Measurements from ENCODE around the gene KIF20A. TPM values are rescaled to one million over a fixed set of nuclear protein-coding genes. Genes with fewer than 3 reads are reported as not detected.

KIF20A gene
- total RNA-seq, 1 donor from 2014 or later, result 8.7 TPM

- Mint-ChIP-seq H3K36me3 (ENCODE audit: unreplicated experiment) (no peaks in the 10 kb centered on the region), H3K4me1 (ENCODE audit: low read depth, unreplicated experiment) (no peaks in the 10 kb centered on the region), H3K27ac (ENCODE audit: unreplicated experiment) (no peak overlapping the region), H3K9me3 (ENCODE audit: unreplicated experiment) (no peaks in the 10 kb centered on the region), H3K4me3 (ENCODE audit: unreplicated experiment) (no peak overlapping the region), H3K27me3 (ENCODE audit: unreplicated experiment) (peaks cover 2% of the 10 kb centered on the region)
- no peak for DNase-seq
- no peak for TF ChIP-seq CTCF (IDR thresholded peaks at IDR 0.05; ENCODE audit: partially characterized antibody, unreplicated experiment)
Measured at GRCh38 chr5:138170299-138170698, 8.6 kb upstream of the KIF20A start.

DNA sequence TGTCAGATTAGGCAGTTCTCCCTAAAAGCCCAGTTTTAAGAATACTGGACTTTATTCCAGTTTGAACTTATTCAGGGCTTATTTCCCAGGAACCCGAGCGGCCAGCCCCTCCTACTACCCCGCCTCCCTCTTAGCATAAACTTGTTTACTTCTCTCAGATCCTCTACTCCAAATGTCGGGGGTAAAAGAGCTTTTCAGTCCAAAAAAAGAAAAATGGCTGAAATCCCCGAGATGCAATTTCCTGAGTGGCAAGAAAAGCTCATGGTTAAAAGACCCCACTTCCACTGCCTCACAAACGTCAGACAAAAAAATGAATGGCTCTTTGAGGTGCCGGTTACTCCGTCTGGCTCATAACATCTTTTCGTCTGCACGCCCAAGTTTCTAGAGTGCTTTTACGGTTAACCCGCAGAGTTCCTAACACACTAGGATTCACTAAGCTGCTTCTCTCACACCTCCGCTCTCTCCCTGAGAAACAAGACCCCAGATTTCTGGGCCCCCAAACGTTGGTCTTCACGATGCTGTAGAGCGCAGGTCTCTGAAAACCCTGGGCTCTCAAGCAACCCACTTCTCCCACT is 884 bp upstream of the KIF20A start:
- H3K4me3 Mint-ChIP-seq (ENCODE audit: unreplicated experiment), result no peak overlapping the region
- TF ChIP-seq CTCF (IDR thresholded peaks at IDR 0.05; ENCODE audit: partially characterized antibody, unreplicated experiment), result no peak
- peaks cover 7% of the 10 kb centered on the region for H3K4me1 Mint-ChIP-seq (ENCODE audit: low read depth, unreplicated experiment)
- H3K36me3 Mint-ChIP-seq (ENCODE audit: unreplicated experiment), result no peaks in the 10 kb centered on the region
- peak; percentile 25 for DNase-seq
- H3K27me3 Mint-ChIP-seq (ENCODE audit: unreplicated experiment), result peaks cover 3% of the 10 kb centered on the region
- H3K9me3 Mint-ChIP-seq (ENCODE audit: unreplicated experiment), result no peaks in the 10 kb centered on the region
- no peak overlapping the region for H3K27ac Mint-ChIP-seq (ENCODE audit: unreplicated experiment)

GRCh38 chr5:138179277-138179857 is 455 bp downstream of the KIF20A start:
- H3K27me3 Mint-ChIP-seq (ENCODE audit: unreplicated experiment), result peaks cover 3% of the 10 kb centered on the region
- no peak overlapping the region for H3K27ac Mint-ChIP-seq (ENCODE audit: unreplicated experiment)
- TF ChIP-seq CTCF (IDR thresholded peaks at IDR 0.05; ENCODE audit: partially characterized antibody, unreplicated experiment), result no peak
- no peak overlapping the region for H3K4me3 Mint-ChIP-seq (ENCODE audit: unreplicated experiment)
- no peaks in the 10 kb centered on the region for H3K36me3 Mint-ChIP-seq (ENCODE audit: unreplicated experiment)
- peaks cover 7% of the 10 kb centered on the region for H3K4me1 Mint-ChIP-seq (ENCODE audit: low read depth, unreplicated experiment)
- peak; percentile 19 for DNase-seq
- no peaks in the 10 kb centered on the region for H3K9me3 Mint-ChIP-seq (ENCODE audit: unreplicated experiment)

DNA sequence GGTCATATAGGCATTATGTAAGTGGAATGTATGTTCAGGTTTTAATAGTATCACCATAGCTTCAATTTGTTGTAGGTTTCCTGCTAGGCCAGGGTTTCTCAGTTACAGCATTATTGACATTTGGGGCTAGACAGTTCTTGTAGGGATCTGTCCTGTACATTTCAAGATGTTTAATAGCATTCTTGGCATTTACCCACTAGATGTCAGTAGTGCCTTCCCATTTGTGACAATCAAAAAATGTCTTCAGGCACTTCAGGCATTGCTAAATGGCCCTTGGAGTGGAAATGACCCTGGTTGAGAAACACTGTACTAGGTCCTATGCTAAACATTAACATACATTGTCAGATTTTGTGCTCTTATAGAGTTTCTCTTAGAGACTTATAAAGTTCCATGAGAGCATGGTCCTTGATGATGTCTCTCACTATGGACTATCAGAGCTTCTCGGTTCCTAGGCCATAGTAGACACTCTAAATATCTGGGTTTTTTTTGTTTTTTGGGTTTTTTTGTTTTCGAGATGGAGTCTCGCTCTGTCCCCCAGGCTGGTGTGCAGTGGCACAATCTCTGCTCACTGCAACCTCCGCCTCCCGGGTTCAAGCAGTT is 1.4 kb downstream of the KIF20A start:
- Mint-ChIP-seq H3K27me3 (ENCODE audit: unreplicated experiment) (peaks cover 1% of the 10 kb centered on the region), H3K36me3 (ENCODE audit: unreplicated experiment) (no peaks in the 10 kb centered on the region), H3K4me3 (ENCODE audit: unreplicated experiment) (no peak overlapping the region), H3K4me1 (ENCODE audit: low read depth, unreplicated experiment) (peaks cover 7% of the 10 kb centered on the region), H3K27ac (ENCODE audit: unreplicated experiment) (no peak overlapping the region), H3K9me3 (ENCODE audit: unreplicated experiment) (no peaks in the 10 kb centered on the region)
- no peak for DNase-seq
- TF ChIP-seq CTCF (IDR thresholded peaks at IDR 0.05; ENCODE audit: partially characterized antibody, unreplicated experiment), result peak; percentile 24

GRCh38 chr5:138180841-138181240 is 1.9 kb downstream of the KIF20A start:
- no peaks in the 10 kb centered on the region for H3K36me3 Mint-ChIP-seq (ENCODE audit: unreplicated experiment)
- H3K4me3 Mint-ChIP-seq (ENCODE audit: unreplicated experiment), result no peak overlapping the region
- H3K4me1 Mint-ChIP-seq (ENCODE audit: low read depth, unreplicated experiment), result peaks cover 7% of the 10 kb centered on the region

More at GRCh38 chr5:138180841-138181240, 1.9 kb downstream of the KIF20A start:
- Mint-ChIP-seq H3K9me3 (ENCODE audit: unreplicated experiment) (no peaks in the 10 kb centered on the region), H3K27me3 (ENCODE audit: unreplicated experiment) (no peaks in the 10 kb centered on the region), H3K27ac (ENCODE audit: unreplicated experiment) (no peak overlapping the region)
- TF ChIP-seq CTCF (IDR thresholded peaks at IDR 0.05; ENCODE audit: partially characterized antibody, unreplicated experiment), result no peak
- no peak for DNase-seq
